WTC11 (cell line): ENCODE measurements around the gene RPL15. TPM values are rescaled to one million over a fixed set of nuclear protein-coding genes. Genes with fewer than 3 reads are reported as not detected.

Source experiments
- ATAC-seq: fragments of 200-7000 bp; cut with Tn5 transposase; 2 replicates; pipeline ENCODE4 v1.10.0; 2021; ENCODE audit warnings: mild to moderate bottlenecking, moderate library complexity
- CTCF ChIA-PET: fragments of 300-600 bp; sonication (Branson Sonifier 250); formaldehyde crosslinking; loops from one replicate; lab custom pipeline; 2021; ENCODE audit warnings: antibody characterized with exemption; lab: Charles Lee
- POLR2A ChIA-PET: fragments of 350-600 bp; sonication (Branson Sonifier 250); formaldehyde crosslinking; loops from one replicate; lab custom pipeline; 2021; ENCODE audit warnings: antibody characterized with exemption; lab: Charles Lee
- DNase-seq: peaks from one replicate; pipeline ENCODE4 v3.0.0; 2021; ENCODE audit warnings: low spot score
- H3K27ac Mint-ChIP-seq: 2 replicates; pipeline ENCODE4 v1.8.0; 2021; ENCODE audit warnings: mixed read lengths
- H3K27me3 Mint-ChIP-seq: 2 replicates; pipeline ENCODE4 v1.8.0; 2021; ENCODE audit warnings: low read depth, mild to moderate bottlenecking, moderate library complexity, mixed read lengths
- H3K36me3 Mint-ChIP-seq: 2 replicates; pipeline ENCODE4 v1.8.0; 2021; ENCODE audit warnings: mixed read lengths
- H3K4me1 Mint-ChIP-seq: 2 replicates; pipeline ENCODE4 v1.8.0; 2022; ENCODE audit warnings: mixed read lengths
- H3K4me3 Mint-ChIP-seq: 2 replicates; pipeline ENCODE4 v1.8.0; 2021; ENCODE audit warnings: mild to moderate bottlenecking, moderate library complexity, mixed read lengths
- H3K9me3 Mint-ChIP-seq: 2 replicates; pipeline ENCODE4 v1.8.0; 2021; ENCODE audit warnings: mixed read lengths
- ARID4B ChIP-seq: sonication (generic); formaldehyde crosslinking; IDR thresholded peaks from 2 replicates; pipeline ENCODE4 v1.8.0; 2023; ENCODE audit warnings: missing genetic modification reagents, mild to moderate bottlenecking, borderline replicate concordance
- CTCF ChIP-seq: fragments of 200-600 bp; IDR thresholded peaks from 2 replicates; pipeline ENCODE4 v1.8.0; 2022; ENCODE audit warnings: antibody characterized with exemption
- ERG ChIP-seq: fragments of 250-450 bp; sonication (Bioruptor Pico); IDR thresholded peaks from 2 replicates; pipeline ENCODE4 v1.8.0; 2021; ENCODE audit warnings: mild to moderate bottlenecking
- ETV6 ChIP-seq: sonication (generic); formaldehyde crosslinking; IDR thresholded peaks from 2 replicates; pipeline ENCODE4 v1.8.1; 2022; ENCODE audit warnings: mild to moderate bottlenecking, missing genetic modification reagents
- FOXK1 ChIP-seq: sonication (generic); formaldehyde crosslinking; IDR thresholded peaks from 2 replicates; pipeline ENCODE4 v1.8.0; 2022; ENCODE audit warnings: mild to moderate bottlenecking, moderate library complexity, missing genetic modification reagents
- FOXP4 ChIP-seq: sonication (generic); formaldehyde crosslinking; IDR thresholded peaks from 2 replicates; pipeline ENCODE4 v1.8.0; 2022; ENCODE audit warnings: mild to moderate bottlenecking, missing genetic modification reagents
- HMGXB4 ChIP-seq: sonication (generic); formaldehyde crosslinking; IDR thresholded peaks from 2 replicates; pipeline ENCODE4 v1.8.1; 2023; ENCODE audit warnings: mild to moderate bottlenecking, moderate library complexity, missing genetic modification reagents
- MAX ChIP-seq: sonication (generic); formaldehyde crosslinking; IDR thresholded peaks from 2 replicates; pipeline ENCODE4 v1.8.0; 2022; ENCODE audit warnings: mild to moderate bottlenecking, missing genetic modification reagents
- TCF7 ChIP-seq: sonication (generic); formaldehyde crosslinking; IDR thresholded peaks from 2 replicates; pipeline ENCODE4 v1.8.0; 2022; ENCODE audit warnings: mild to moderate bottlenecking, low read depth, missing genetic modification reagents, moderate library complexity
- TEAD4 ChIP-seq: sonication (generic); formaldehyde crosslinking; IDR thresholded peaks from 2 replicates; pipeline ENCODE4 v1.8.0; 2022; ENCODE audit warnings: mild to moderate bottlenecking, missing genetic modification reagents
- TP53 ChIP-seq: sonication (generic); formaldehyde crosslinking; IDR thresholded peaks from 2 replicates; pipeline ENCODE4 v1.8.1; 2023; ENCODE audit warnings: mild to moderate bottlenecking, missing genetic modification reagents
- USF1 ChIP-seq: sonication (generic); formaldehyde crosslinking; IDR thresholded peaks from 2 replicates; pipeline ENCODE4 v1.8.0; 2022; ENCODE audit warnings: mild to moderate bottlenecking, missing genetic modification reagents
- ZNF512 ChIP-seq: sonication (generic); formaldehyde crosslinking; IDR thresholded peaks from 2 replicates; pipeline ENCODE4 v1.8.1; 2022; ENCODE audit warnings: missing genetic modification reagents, borderline replicate concordance
- total RNA-seq: library from RNA; stranded (reverse); gene quantifications from 3 replicates; pipeline ENCODE4 v1.2.3, GENCODE V29; 2021

Gene RPL15
- total RNA-seq, 1 experiment from 2014 or later: 2,428 TPM

- no peak for TF ChIP-seq ARID4B (CRISPR knock-in tag)
- no peak for TF ChIP-seq CTCF
- TF ChIP-seq TEAD4 (CRISPR knock-in tag): no peak
These were observed 49.5 kb upstream of the RPL15 start (continued) for GRCh38 chr3:23867400-23867799.

- ChIA-PET CTCF (no interaction called here), POLR2A (no interaction called here)
- H3K4me1 Mint-ChIP-seq: peaks cover 39% of the 10 kb centered on the region
- no peak overlapping the region for H3K27ac Mint-ChIP-seq
- H3K36me3 Mint-ChIP-seq: peaks cover 10% of the 10 kb centered on the region
- DNase-seq (no peak), ATAC-seq (no peak)
- H3K27me3 Mint-ChIP-seq: no peaks in the 10 kb centered on the region
- H3K9me3 Mint-ChIP-seq: no peaks in the 10 kb centered on the region; the same call in 1 of the 2 replicates
- TF ChIP-seq TP53 (CRISPR knock-in tag) (no peak), TCF7 (CRISPR knock-in tag) (no peak), ZNF512 (CRISPR knock-in tag) (no peak), FOXP4 (CRISPR knock-in tag) (no peak), ETV6 (CRISPR knock-in tag) (no peak), USF1 (CRISPR knock-in tag) (no peak), MAX (no peak), HMGXB4 (no peak), ERG (no peak), FOXK1 (CRISPR knock-in tag) (no peak)
- no peak overlapping the region for H3K4me3 Mint-ChIP-seq
These were observed 49.1 kb upstream of the RPL15 start for GRCh38 chr3:23867838-23868237.
